Activated B cell treated with CpG ODN at 0.5 μM for 24 hours (primary cell): ENCODE results near the gene IL11RA. TPM values are rescaled to one million over a fixed set of nuclear protein-coding genes. Genes with fewer than 3 reads are reported as not detected.

Experiments
- ATAC-seq: fragments of 200-7000 bp; cut with Tn5 transposase; one replicate; pipeline ENCODE4 v1.10.0; 2021; ENCODE audit warnings: low read depth, mild to moderate bottlenecking, moderate library complexity
- CTCF ChIA-PET: fragments of 350-600 bp; sonication (Branson Sonifier 250); formaldehyde crosslinking; loops from one replicate; lab custom pipeline; 2021; ENCODE audit warnings: antibody characterized with exemption; lab: Charles Lee
- POLR2A ChIA-PET: fragments of 350-600 bp; sonication (Branson Sonifier 250); formaldehyde crosslinking; loops from one replicate; lab custom pipeline; 2021; ENCODE audit warnings: antibody characterized with exemption; lab: Charles Lee
- DNase-seq: peaks from one replicate; pipeline ENCODE4 v3.0.0; 2022
- H3K27ac Mint-ChIP-seq: one replicate; pipeline ENCODE4 v1.8.0; 2020; ENCODE audit warnings: mixed read lengths
- H3K27me3 Mint-ChIP-seq: one replicate; pipeline ENCODE4 v1.8.0; 2021; ENCODE audit warnings: mixed read lengths
- H3K36me3 Mint-ChIP-seq: one replicate; pipeline ENCODE4 v1.8.0; 2021; ENCODE audit warnings: low read depth, mixed read lengths
- H3K4me1 Mint-ChIP-seq: one replicate; pipeline ENCODE4 v1.8.0; 2021; ENCODE audit warnings: mixed read lengths
- H3K4me3 Mint-ChIP-seq: one replicate; pipeline ENCODE4 v1.8.0; 2020; ENCODE audit warnings: mild to moderate bottlenecking, mixed read lengths
- H3K9me3 Mint-ChIP-seq: one replicate; pipeline ENCODE4 v1.8.0; 2020; ENCODE audit warnings: mixed read lengths
- intact Hi-C: fragments of 100-400 bp; cut with micrococcal nuclease; formaldehyde crosslinking; loops from one replicate; pipeline ENCODE4 v1.15.1; 2024
- total RNA-seq: library from RNA; stranded (reverse); gene quantifications from 2 replicates; pipeline ENCODE4 v1.2.3, GENCODE V29; 2022
- TF ChIP-seq, protein P1 (sequence below): fragments of 200-600 bp; IDR thresholded peaks from one replicate; pipeline ENCODE4 v1.8.0; 2022; ENCODE audit warnings: antibody characterized with exemption, mild to moderate bottlenecking

The IL11RA gene
- total RNA-seq, 1 donor from 2014 or later: 18.8 TPM

DNA sequence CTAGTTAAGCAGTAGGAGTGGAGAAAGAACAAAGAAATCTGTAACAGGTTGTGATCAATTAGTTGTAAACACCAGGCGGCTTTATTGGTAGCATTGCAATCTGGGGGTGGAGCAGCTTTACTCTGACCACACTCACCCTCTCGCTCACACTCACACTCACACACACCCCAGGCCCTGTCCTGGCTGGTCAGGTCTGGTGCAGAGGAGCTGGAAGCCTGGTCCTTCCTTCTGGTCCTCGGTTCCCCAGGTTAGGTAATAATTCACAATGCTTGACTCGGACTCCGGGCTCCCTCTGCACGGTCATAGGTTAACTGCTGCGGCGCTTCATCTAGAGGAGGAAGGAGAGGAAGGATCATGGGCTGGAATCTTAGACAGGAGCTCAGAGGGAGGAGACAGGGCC lies 37.5 kb downstream of the IL11RA start:
- ChIA-PET CTCF (no interaction called here), POLR2A (no interaction called here)
- intact Hi-C loops: no loop called here
- Mint-ChIP-seq H3K27ac (no peak overlapping the region), H3K27me3 (peaks cover 8% of the 10 kb centered on the region), H3K4me3 (no peak overlapping the region), H3K9me3 (no peaks in the 10 kb centered on the region), H3K36me3 (no peaks in the 10 kb centered on the region), H3K4me1 (peaks cover 4% of the 10 kb centered on the region)
- TF ChIP-seq, protein P1, sequence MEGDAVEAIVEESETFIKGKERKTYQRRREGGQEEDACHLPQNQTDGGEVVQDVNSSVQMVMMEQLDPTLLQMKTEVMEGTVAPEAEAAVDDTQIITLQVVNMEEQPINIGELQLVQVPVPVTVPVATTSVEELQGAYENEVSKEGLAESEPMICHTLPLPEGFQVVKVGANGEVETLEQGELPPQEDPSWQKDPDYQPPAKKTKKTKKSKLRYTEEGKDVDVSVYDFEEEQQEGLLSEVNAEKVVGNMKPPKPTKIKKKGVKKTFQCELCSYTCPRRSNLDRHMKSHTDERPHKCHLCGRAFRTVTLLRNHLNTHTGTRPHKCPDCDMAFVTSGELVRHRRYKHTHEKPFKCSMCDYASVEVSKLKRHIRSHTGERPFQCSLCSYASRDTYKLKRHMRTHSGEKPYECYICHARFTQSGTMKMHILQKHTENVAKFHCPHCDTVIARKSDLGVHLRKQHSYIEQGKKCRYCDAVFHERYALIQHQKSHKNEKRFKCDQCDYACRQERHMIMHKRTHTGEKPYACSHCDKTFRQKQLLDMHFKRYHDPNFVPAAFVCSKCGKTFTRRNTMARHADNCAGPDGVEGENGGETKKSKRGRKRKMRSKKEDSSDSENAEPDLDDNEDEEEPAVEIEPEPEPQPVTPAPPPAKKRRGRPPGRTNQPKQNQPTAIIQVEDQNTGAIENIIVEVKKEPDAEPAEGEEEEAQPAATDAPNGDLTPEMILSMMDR: no peak
- ATAC-seq: no peak
- no peak for DNase-seq

DNA sequence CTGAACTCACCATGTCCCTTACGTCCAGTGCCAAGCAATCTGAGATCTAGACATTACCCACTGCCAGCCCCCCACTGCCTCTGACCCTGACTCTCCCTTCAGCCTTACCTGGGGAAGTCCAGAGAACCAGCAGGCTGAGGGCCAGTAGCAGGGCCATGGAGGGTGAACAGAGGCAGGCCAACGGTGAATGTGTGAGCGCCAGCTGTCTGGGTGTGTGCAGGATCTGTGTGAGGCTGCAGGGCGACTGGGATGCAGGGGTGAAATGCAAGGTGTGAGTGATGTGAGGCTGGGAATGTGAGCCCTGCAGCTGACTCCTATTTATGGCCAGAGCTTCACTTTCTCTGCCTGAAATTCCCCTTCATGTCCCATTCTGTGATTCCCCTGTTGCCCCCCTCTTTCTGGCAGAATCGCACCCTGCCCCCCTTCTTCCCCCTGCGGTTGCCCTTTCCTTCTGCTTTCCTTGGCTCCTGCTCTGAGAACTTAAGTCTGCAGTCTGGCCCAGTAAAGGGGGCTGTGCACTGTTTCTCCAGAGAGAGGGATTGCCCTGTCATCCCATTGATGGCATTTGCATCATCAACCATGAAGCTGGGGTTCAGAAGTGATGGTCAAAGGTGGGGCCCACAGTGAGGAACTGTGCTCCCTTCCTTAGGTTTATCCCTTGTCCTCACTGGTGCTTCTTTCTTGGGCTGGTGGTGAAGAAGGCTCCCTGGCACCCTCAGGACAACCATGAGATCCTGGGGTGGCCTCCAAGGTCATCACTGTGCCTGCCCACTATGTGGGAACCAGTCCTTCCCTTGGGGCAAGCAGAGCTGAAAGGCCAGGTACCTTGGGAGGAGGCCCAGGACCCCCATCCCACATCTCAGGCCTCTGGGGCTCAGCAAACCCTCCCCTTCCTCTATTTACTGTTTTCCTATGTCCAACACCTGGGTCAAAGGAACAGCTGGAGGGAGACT lies 39.3 kb downstream of the IL11RA start, which contains the start of gene CCL19:
CCL19 (minus strand) TSS at position 294 of the 953 bp plus-strand sequence; CDS start at position 157, 137 bp downstream.
- no peaks in the 10 kb centered on the region for H3K9me3 Mint-ChIP-seq
- peaks cover 17% of the 10 kb centered on the region for H3K27me3 Mint-ChIP-seq
- H3K36me3 Mint-ChIP-seq: no peaks in the 10 kb centered on the region
- DNase-seq (no peak), ATAC-seq (no peak)
- intact Hi-C loops: no loop called here
- TF ChIP-seq, protein P1: no peak
- H3K27ac Mint-ChIP-seq: no peak within 1 kb of the TSS
- CTCF ChIA-PET: interaction anchor here (2.0 kb wide), 1 partner anchor 11 kb away, joined by 7 read pairs; no protein-coding TSS in a partner anchor
- H3K4me1 Mint-ChIP-seq: peaks cover 4% of the 10 kb centered on the region
- no peak within 1 kb of the TSS for H3K4me3 Mint-ChIP-seq
- POLR2A ChIA-PET: no interaction called here

DNA sequence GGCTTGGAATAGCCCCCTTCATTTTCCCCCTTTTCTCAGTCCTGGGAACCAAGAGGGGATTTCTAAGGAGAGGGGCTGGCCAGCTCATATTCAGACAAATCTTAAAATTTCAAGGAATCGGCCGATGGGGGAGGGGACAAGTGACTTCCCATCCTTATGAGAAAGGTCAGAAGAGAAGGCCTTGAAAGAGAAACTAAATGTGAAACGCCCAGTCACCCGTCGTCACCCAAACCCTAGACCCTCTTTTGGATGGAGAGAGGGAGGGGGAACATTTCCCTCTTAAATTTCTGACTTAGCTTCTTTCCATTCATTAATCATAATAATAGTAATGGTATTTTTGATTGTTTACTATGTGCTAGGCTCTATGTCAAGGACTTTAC lies 39.9 kb downstream of the IL11RA start:
- DNase-seq (no peak), ATAC-seq (no peak)
- H3K9me3 Mint-ChIP-seq: no peaks in the 10 kb centered on the region
- ChIA-PET CTCF (interaction anchor here (2.0 kb wide), 1 partner anchor 10 kb away, joined by 7 read pairs; no protein-coding TSS in a partner anchor), POLR2A (interaction anchor here (0.6 kb wide), 2 partner anchors 132 to 167 kb away, joined by 3 to 8 read pairs; no protein-coding TSS in a partner anchor)
- no peak overlapping the region for H3K4me3 Mint-ChIP-seq
- peaks cover 20% of the 10 kb centered on the region for H3K27me3 Mint-ChIP-seq
- intact Hi-C loops: no loop called here
- no peak overlapping the region for H3K27ac Mint-ChIP-seq
- TF ChIP-seq, protein P1: no peak
- H3K4me1 Mint-ChIP-seq: no peaks in the 10 kb centered on the region
- H3K36me3 Mint-ChIP-seq: no peaks in the 10 kb centered on the region

DNA sequence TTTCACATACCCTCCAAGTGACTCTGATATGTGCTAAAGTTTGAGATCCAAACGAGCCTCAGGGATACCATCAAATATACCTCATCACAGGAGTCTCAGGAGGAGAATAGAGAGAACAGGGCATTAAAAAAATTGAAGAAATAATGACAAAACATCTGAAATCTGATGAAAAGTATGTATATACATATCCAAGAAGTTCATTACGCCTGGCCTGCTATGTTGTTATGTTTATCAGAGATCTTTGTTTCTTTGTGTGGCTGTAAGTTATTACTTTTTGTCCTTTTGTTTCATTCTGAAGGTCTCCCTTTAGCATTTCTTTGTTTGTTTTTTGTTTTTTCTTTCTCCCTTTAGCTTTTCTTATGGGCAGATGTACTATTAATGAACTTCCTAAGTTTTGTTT lies 41.6 kb downstream of the IL11RA start:
- intact Hi-C loops: no loop called here
- Mint-ChIP-seq H3K27me3 (peaks cover 19% of the 10 kb centered on the region), H3K4me1 (no peaks in the 10 kb centered on the region), H3K9me3 (no peaks in the 10 kb centered on the region), H3K27ac (no peak overlapping the region), H3K4me3 (no peak overlapping the region), H3K36me3 (no peaks in the 10 kb centered on the region)
- TF ChIP-seq, protein P1: no peak
- CTCF ChIA-PET: no interaction called here
- ATAC-seq: no peak
- POLR2A ChIA-PET: no interaction called here
- DNase-seq: no peak

DNA sequence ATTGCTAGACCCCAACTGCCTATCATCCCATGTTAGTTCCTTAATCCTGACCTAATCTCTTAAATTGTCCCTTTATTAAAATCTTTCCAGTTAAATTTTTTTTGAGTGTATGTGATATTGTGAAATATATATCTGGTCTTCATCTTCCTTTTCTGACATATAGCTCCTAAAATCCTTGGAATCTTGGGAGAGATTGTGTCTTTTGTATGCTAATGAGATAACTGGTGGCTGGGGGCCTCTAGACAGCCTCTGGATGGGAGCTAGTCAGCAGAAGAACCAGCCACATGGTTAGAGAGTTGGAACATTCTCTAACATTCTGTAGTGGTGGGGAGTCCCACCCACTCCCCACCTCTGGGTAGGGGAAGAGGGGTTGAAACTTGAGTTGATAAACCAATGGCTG lies 42.8 kb downstream of the IL11RA start:
- intact Hi-C loops: no loop called here
- Mint-ChIP-seq H3K4me3 (no peak overlapping the region), H3K27me3 (peaks cover 21% of the 10 kb centered on the region), H3K27ac (no peak overlapping the region), H3K36me3 (no peaks in the 10 kb centered on the region), H3K4me1 (no peaks in the 10 kb centered on the region), H3K9me3 (no peaks in the 10 kb centered on the region)
- ATAC-seq (no peak), DNase-seq (no peak)
- POLR2A ChIA-PET: interaction anchor here (0.6 kb wide), 1 partner anchor 28 kb away, joined by 3 read pairs; no protein-coding TSS in a partner anchor
- TF ChIP-seq, protein P1: no peak
- CTCF ChIA-PET: no interaction called here
